HCT116 (cell line): ENCODE measurements around the gene OR1F1. TPM values are rescaled to one million over a fixed set of nuclear protein-coding genes. Genes with fewer than 3 reads are reported as not detected.
A peak's percentile ranks its signal among the peaks of the same experiment; 100 is the strongest.

Experiments used
- ATAC-seq: fragments of 200-7000 bp; cut with Tn5 transposase; 2 replicates; pipeline ENCODE4 v1.9.1; 2020; ENCODE audit warnings: mild to moderate bottlenecking, moderate library complexity
- BruUV-seq: library from RNA; stranded (reverse); fragments of 400-500 nt; replicated peaks from 2 replicates; lab custom pipeline; 2021; lab: Mats Ljungman, UMichigan
- CTCF ChIA-PET: fragments of 300-600 bp; sonication (Branson Sonifier 250); formaldehyde crosslinking; loops from one replicate; lab custom pipeline; 2021; ENCODE audit warnings: antibody characterized with exemption; lab: Charles Lee
- POLR2A ChIA-PET: fragments of 300-600, 350-600 bp; sonication (Branson Sonifier 250); formaldehyde crosslinking; loops from one replicate; lab custom pipeline; 2021; ENCODE audit warnings: antibody characterized with exemption; lab: Charles Lee
- RAD21 ChIA-PET, 2 experiments: fragments of 300-600 bp; sonication (Branson Sonifier 250); formaldehyde crosslinking; loops; one replicate each; lab custom pipeline; 2023; ENCODE audit warnings: low total read pairs in 2 of 2; ENCODE audit not compliant: uncharacterized antibody in 2 of 2, unreplicated experiment in 2 of 2, low non-redundant PET in 1 of 2; lab: Charles Lee
- DNase-seq: peaks from one replicate; pipeline ENCODE4 v3.0.0-alpha.2; 2010; ENCODE audit warnings: low read depth, low spot score
- H2AFZ ChIP-seq: fragments of 200-600 bp; shearing (Covaris generic), sonication (generic); 2 replicates; pipeline ENCODE4 v1.6.1; 2017; ENCODE audit warnings: low read depth, mixed run types, mixed read lengths, antibody characterized with exemption, low read length; ENCODE audit not compliant: poor library complexity, severe bottlenecking
- H3K27ac ChIP-seq: 2 replicates; pipeline ENCODE4 v1.5.1; 2012; ENCODE audit warnings: low read depth, low read length
- H3K27me3 ChIP-seq: fragments of 200-600 bp; sonication (generic); 2 replicates; pipeline ENCODE4 v1.6.1; 2016; ENCODE audit warnings: mixed run types, low read length, mixed read lengths; ENCODE audit not compliant: insufficient read depth
- H3K36me3 ChIP-seq, 2 experiments: fragments of 200-500 bp in 1 of 2; fragments of 200-600 bp in 1 of 2; sonication (Bioruptor generic) in 1 of 2; sonication (generic) in 1 of 2; 2 replicates each; pipeline versions ENCODE4 v1.5.1 to v1.6.1; 2014 to 2016; ENCODE audit warnings: low read length in 2 of 2, inconsistent platforms in 1 of 2, mixed read lengths in 1 of 2, mixed run types in 1 of 2; ENCODE audit not compliant: insufficient read depth in 2 of 2, control insufficient read depth in 1 of 2
- H3K4me1 ChIP-seq, 2 experiments: fragments of 200-600 bp in 1 of 2; sonication (generic) in 1 of 2; 2 replicates each; pipeline versions ENCODE4 v1.5.1 to v1.6.1; 2012 to 2017; ENCODE audit warnings: low read length in 2 of 2, inconsistent platforms in 1 of 2, mild to moderate bottlenecking in 1 of 2, mixed read lengths in 1 of 2, mixed run types in 1 of 2, moderate library complexity in 1 of 2; ENCODE audit not compliant: insufficient read depth in 2 of 2, control insufficient read depth in 1 of 2
- H3K4me2 ChIP-seq: fragments of 200-600 bp; sonication (generic); 2 replicates; pipeline ENCODE4 v1.6.1; 2017; ENCODE audit warnings: mixed run types, low read length, mixed read lengths
- H3K4me3 ChIP-seq, 2 experiments: fragments of 200-600 bp in 1 of 2; sonication (generic) in 1 of 2; replicated peaks in 1 of 2; 2 replicates each; pipeline ENCODE4 v1.5.1; 2011 to 2016; ENCODE audit warnings: low read length in 2 of 2, control low read depth in 1 of 2, low read depth in 1 of 2, mild to moderate bottlenecking in 1 of 2, mixed read lengths in 1 of 2, mixed run types in 1 of 2
- H3K79me2 ChIP-seq: fragments of 200-600 bp; sonication (generic); 2 replicates; pipeline ENCODE4 v1.6.1; 2017; ENCODE audit warnings: mild to moderate bottlenecking, mixed run types, low read length, moderate library complexity, mixed read lengths; ENCODE audit not compliant: insufficient read depth
- H3K9ac ChIP-seq: fragments of 200-600 bp; sonication (generic); 2 replicates; pipeline ENCODE4 v1.6.1; 2016; ENCODE audit warnings: low read length, mixed read lengths
- H3K9me2 ChIP-seq: fragments of 200-600 bp; sonication (generic), shearing (Covaris generic); 2 replicates; pipeline ENCODE4 v1.6.1; 2017; ENCODE audit warnings: mixed run types, mild to moderate bottlenecking, moderate library complexity; ENCODE audit not compliant: insufficient read depth
- H3K9me3 ChIP-seq, 2 experiments: fragments of 200-500 bp in 1 of 2; fragments of 200-600 bp in 1 of 2; sonication (Bioruptor generic) in 1 of 2; sonication (generic) in 1 of 2; 2 replicates each; pipeline ENCODE4 v1.6.1; 2014 to 2017; ENCODE audit warnings: low read length in 2 of 2, mixed read lengths in 2 of 2, inconsistent platforms in 1 of 2, low read depth in 1 of 2, mild to moderate bottlenecking in 1 of 2, mixed run types in 1 of 2, moderate library complexity in 1 of 2; ENCODE audit not compliant: control insufficient read depth in 1 of 2, insufficient read depth in 1 of 2
- H4K20me1 ChIP-seq: fragments of 200-600 bp; sonication (generic), shearing (Covaris generic); 2 replicates; pipeline ENCODE4 v1.6.1; 2017; ENCODE audit warnings: mixed run types, mild to moderate bottlenecking, moderate library complexity; ENCODE audit not compliant: insufficient read depth
- CEBPB ChIP-seq: IDR thresholded peaks from 2 replicates; pipeline ENCODE4 v1.6.1; 2012; ENCODE audit warnings: low read depth
- EGR1 ChIP-seq: IDR thresholded peaks from 2 replicates; pipeline ENCODE4 v1.6.1; 2012; ENCODE audit warnings: low read depth
- ELF1 ChIP-seq: IDR thresholded peaks from 2 replicates; pipeline ENCODE4 v1.6.1; 2012; ENCODE audit warnings: low read depth, borderline replicate concordance
- EZH2 ChIP-seq: fragments of 200-600 bp; sonication (generic); IDR thresholded peaks from 2 replicates; pipeline ENCODE4 v1.6.1; 2017; ENCODE audit warnings: antibody characterized with exemption, mixed run types
- FOSL1 ChIP-seq: IDR thresholded peaks from 2 replicates; pipeline ENCODE4 v1.6.1; 2012; ENCODE audit warnings: low read depth
- POLR2AphosphoS5 ChIP-seq: IDR thresholded peaks from 2 replicates; pipeline ENCODE4 v1.6.1; 2011; ENCODE audit warnings: mild to moderate bottlenecking, low read depth, low read length, moderate library complexity
- RAD21 ChIP-seq: IDR thresholded peaks from 2 replicates; pipeline ENCODE4 v1.6.1; 2012; ENCODE audit warnings: low read depth, mild to moderate bottlenecking
- SRF ChIP-seq: IDR thresholded peaks from 2 replicates; pipeline ENCODE4 v1.6.1; 2012; ENCODE audit warnings: low read depth
- TCF7L2 ChIP-seq: IDR thresholded peaks from 2 replicates; pipeline ENCODE4 v1.7.0; 2011; ENCODE audit warnings: borderline replicate concordance, inconsistent platforms; ENCODE audit not compliant: insufficient read depth, insufficient read length; ENCODE audit errors: extremely low read depth
- YY1 ChIP-seq: IDR thresholded peaks from 2 replicates; pipeline ENCODE4 v1.6.1; 2011; ENCODE audit warnings: low read length, low read depth, moderate library complexity, mild to moderate bottlenecking; ENCODE audit not compliant: insufficient replicate concordance; ENCODE audit errors: extremely low read depth
- ZFX ChIP-seq: fragments of 450-650 bp; IDR thresholded peaks from 2 replicates; pipeline ENCODE4 v1.6.1; 2017
- ZNF274 ChIP-seq: fragments of 200-500 bp; sonication (Bioruptor generic); IDR thresholded peaks from 2 replicates; pipeline ENCODE4 v1.6.1; 2014; ENCODE audit warnings: mild to moderate bottlenecking, low read depth, low read length, inconsistent platforms
- intact Hi-C: fragments of 100-400 bp; cut with micrococcal nuclease; formaldehyde crosslinking; loops from 2 replicates; pipeline ENCODE4 v1.10.0; 2022
- total RNA-seq: library from RNA; stranded (reverse); gene quantifications from one replicate; pipeline ENCODE4 v1.2.1, GENCODE V29; 2021; ENCODE audit not compliant: unreplicated experiment
- TF ChIP-seq, protein P1 (sequence below): IDR thresholded peaks from 2 replicates; pipeline ENCODE4 v1.6.1; 2012; ENCODE audit warnings: low read depth
- TF ChIP-seq, protein P2 (sequence below): IDR thresholded peaks from 2 replicates; pipeline ENCODE4 v1.6.1; 2012

The OR1F1 gene
- total RNA-seq, 1 experiment from 2014 or later = not detected

DNA sequence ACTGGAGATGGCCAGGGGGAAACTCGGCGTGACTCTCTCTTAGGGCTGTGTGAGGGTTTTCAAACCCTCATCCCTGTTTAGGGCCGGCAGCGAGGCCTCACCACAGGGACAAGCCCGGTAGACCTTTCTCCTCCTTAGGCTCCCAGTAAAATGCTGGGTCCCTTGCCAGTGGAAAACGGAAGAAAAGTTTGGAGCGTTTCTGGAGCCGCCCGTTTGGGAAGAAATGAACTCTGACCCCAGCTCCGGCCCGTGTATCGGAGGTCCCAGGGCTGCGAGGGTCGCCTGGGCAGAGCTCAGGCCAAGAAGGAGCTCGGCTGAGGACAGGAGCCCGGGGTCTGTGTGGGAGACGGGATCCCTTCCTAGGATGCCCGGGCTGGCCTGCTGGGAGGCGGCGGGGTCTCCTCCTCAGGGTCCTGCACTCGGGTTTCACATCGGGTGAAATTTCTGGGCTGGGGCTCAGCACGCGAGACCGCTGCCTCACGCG, 29.9 kb upstream of the OR1F1 start:
- Histone ChIP-seq H3K4me3 (peak overlapping the region; percentile 67 to 78), H2AFZ (no peak overlapping the region), H3K27ac (peak overlapping the region; percentile 91), H3K9me2 (no peaks in the 10 kb centered on the region), H3K9ac (peak overlapping the region; percentile 80), H3K36me3 (no peaks in the 10 kb centered on the region), H4K20me1 (no peaks in the 10 kb centered on the region), H3K79me2 (no peaks in the 10 kb centered on the region), H3K4me2 (peak overlapping the region; percentile 99), H3K9me3 (no peaks in the 10 kb centered on the region), H3K27me3 (no peaks in the 10 kb centered on the region), H3K4me1 (peaks cover 10 to 54% of the 10 kb centered on the region in 2 experiments; a peak in 3 of 4 replicates)
- intact Hi-C loops = loop anchor here (1.0 kb wide), 1 partner anchor 8 kb away; no protein-coding TSS in a partner anchor
- TF ChIP-seq, protein P1, sequence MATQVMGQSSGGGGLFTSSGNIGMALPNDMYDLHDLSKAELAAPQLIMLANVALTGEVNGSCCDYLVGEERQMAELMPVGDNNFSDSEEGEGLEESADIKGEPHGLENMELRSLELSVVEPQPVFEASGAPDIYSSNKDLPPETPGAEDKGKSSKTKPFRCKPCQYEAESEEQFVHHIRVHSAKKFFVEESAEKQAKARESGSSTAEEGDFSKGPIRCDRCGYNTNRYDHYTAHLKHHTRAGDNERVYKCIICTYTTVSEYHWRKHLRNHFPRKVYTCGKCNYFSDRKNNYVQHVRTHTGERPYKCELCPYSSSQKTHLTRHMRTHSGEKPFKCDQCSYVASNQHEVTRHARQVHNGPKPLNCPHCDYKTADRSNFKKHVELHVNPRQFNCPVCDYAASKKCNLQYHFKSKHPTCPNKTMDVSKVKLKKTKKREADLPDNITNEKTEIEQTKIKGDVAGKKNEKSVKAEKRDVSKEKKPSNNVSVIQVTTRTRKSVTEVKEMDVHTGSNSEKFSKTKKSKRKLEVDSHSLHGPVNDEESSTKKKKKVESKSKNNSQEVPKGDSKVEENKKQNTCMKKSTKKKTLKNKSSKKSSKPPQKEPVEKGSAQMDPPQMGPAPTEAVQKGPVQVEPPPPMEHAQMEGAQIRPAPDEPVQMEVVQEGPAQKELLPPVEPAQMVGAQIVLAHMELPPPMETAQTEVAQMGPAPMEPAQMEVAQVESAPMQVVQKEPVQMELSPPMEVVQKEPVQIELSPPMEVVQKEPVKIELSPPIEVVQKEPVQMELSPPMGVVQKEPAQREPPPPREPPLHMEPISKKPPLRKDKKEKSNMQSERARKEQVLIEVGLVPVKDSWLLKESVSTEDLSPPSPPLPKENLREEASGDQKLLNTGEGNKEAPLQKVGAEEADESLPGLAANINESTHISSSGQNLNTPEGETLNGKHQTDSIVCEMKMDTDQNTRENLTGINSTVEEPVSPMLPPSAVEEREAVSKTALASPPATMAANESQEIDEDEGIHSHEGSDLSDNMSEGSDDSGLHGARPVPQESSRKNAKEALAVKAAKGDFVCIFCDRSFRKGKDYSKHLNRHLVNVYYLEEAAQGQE = no peak
- no peak for TF ChIP-seq RAD21
- no peak for TF ChIP-seq CEBPB
- no peak for TF ChIP-seq EGR1
- TF ChIP-seq, protein P2, sequence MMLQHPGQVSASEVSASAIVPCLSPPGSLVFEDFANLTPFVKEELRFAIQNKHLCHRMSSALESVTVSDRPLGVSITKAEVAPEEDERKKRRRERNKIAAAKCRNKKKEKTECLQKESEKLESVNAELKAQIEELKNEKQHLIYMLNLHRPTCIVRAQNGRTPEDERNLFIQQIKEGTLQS = no peak
- no peak for TF ChIP-seq YY1
- TF ChIP-seq ELF1 = no peak
- no peak for TF ChIP-seq EZH2
- no peak for TF ChIP-seq ZNF274
- TF ChIP-seq SRF = no peak
- TF ChIP-seq POLR2AphosphoS5 = no peak
- TF ChIP-seq ZFX = no peak
- no peak for TF ChIP-seq FOSL1
- TF ChIP-seq TCF7L2 = no peak
- CTCF ChIA-PET = interaction anchor here (1.3 to 2.5 kb wide), 8 partner anchors 8 to 126 kb away, joined by 3 to 11 read pairs (median 6); partner anchors contain the start of gene ZNF213
- BruUV-seq = no TSS peak
- RAD21 ChIA-PET = interaction anchor here (0.6 to 1.3 kb wide), 4 partner anchors 8 to 28 kb away, joined by 3 to 5 read pairs (median 4); no protein-coding TSS in a partner anchor
- no peak for DNase-seq
- POLR2A ChIA-PET = interaction anchor here (0.8 to 3.1 kb wide), 7 partner anchors 8 to 30 kb away, joined by 3 to 20 read pairs (median 7); partner anchors contain the start of genes OR1F1 and ZNF213
- peak; percentile 6 for ATAC-seq
